Endometrial microvascular endothelial cells (primary cell): Measurements from ENCODE around the gene GPR84. TPM values are rescaled to one million over a fixed set of nuclear protein-coding genes. Genes with fewer than 3 reads are reported as not detected.
"Not testable (repeated sequence)": the region's sequence is repeated elsewhere in the genome, so short reads cannot be mapped to it uniquely, and the experiment has no call there.

Source experiments
- in situ Hi-C: cut with HindIII; loops from 2 replicates; pipeline ENCODE4 v1.10.0; 2017; ENCODE audit warnings: low sequenced_read_pairs, low pct_unique_long_range_greater_than_20kb; ENCODE audit errors: inconsistent ontology term
- total RNA-seq: library from RNA; depleted of rRNA; stranded (reverse); fragments of >200 nt; gene quantifications from one replicate; pipeline ENCODE4 v1.2.3, GENCODE V29; 2015; ENCODE audit errors: inconsistent ontology term

The GPR84 gene
- total RNA-seq, 1 donor from 2014 or later, result not detected

DNA sequence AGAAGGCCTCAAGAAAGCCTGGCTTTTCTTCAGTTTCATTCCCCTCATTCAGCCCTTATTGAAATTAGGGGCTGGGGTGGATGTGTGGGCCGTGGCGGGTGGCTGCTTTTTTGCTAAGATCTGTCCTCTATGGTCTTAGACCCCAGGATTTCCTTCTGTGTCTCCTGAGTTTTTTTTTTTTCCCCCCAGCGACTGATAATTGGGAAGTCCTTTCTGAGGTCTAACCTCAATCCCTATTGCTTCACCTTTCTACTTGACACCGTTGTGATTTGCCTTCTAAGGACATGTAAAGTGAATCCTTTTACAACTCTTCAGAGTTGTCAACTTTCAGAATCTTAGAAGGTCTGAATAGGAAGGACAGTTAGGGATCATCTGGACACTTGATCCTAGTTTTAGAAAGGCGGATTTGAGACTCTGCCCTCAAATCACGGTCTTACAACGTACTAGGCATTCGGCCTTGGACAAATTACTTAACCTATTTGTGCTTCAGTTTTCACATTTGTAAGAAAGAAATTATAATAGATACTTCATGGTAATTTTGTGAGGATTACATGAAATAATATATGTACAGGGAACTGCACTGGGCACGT is 4.4 kb downstream of the GPR84 start:
- in situ Hi-C loops, result loop anchor here (5.0 kb wide), 1 partner anchor 143 kb away; no protein-coding TSS in a partner anchor

DNA sequence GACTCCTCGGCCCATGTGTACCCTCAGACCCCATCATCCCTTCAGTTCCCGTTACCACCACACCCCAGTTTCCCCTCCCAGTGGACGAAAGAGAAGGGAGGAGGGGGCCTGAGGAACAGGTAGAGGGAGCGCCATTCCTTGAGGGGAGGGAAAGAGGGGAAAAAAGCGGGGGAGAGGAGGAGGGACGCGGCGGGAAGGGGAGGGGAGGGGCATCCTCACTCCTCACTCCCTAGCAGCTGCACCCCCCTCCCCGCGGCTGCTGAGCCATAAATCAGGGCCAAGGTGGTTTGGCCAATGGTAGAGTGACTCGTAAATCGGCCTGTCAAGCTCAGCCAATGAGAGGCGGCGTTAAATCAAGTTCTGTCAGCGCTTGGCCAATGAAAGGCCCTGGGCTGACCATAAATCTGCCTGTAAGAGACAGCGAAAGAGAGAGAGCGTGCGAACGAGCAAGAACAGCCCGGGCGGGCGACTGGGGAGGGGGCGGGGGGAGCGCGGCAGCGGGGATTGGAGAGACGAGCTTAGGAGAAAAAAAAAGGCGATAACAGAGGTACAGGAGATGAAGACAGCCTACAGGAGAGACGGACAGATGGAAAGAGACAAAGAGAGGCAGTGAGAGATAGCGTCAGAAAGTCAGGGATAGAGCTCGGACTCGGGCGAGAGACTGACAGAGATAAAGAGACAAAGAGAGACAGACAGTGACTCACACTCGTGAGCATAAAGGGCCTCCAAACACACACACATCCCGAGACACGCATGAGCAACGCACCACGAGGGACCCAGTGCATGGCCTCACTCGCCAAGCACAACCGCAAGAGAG is 5.1 kb downstream of the GPR84 start:
- in situ Hi-C loops, result no loop called here

DNA sequence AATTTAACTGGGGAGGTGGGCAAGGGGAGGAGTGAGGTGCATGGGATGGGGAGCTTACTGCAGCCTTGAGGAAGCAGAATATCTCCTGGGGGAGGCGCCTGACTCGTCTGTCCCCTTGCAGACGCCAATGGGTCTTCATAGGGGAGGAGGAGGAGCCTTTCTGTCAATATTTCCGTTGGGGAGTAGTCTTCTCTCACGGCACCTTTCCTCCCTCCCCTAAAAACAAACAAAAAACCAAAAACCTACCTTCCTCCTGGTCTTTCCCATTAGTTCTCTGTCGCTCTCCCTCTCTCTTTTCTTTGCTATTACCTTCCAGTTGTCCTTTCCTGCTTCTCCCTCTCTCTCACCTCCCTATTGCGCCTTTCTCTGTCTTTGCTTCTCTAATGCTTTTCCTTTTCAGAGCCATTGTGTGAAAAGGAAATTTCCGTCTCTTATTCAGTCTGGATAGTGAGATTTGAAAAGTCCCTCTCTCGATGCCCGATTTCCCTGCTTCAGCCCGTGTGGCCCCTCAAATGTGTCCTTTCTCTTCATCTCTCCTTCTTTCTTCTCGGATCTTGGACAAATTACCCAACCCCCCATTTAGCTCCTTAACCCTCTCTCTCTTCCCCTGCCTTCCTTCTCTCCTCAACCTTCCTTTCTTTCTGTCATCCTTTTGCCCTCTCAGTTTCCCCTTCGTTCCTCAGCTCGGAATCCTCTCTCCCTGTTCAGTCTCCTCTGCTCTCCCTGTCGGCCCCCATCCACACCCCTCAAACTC is 5.9 kb downstream of the GPR84 start:
- in situ Hi-C loops, result no loop called here

DNA sequence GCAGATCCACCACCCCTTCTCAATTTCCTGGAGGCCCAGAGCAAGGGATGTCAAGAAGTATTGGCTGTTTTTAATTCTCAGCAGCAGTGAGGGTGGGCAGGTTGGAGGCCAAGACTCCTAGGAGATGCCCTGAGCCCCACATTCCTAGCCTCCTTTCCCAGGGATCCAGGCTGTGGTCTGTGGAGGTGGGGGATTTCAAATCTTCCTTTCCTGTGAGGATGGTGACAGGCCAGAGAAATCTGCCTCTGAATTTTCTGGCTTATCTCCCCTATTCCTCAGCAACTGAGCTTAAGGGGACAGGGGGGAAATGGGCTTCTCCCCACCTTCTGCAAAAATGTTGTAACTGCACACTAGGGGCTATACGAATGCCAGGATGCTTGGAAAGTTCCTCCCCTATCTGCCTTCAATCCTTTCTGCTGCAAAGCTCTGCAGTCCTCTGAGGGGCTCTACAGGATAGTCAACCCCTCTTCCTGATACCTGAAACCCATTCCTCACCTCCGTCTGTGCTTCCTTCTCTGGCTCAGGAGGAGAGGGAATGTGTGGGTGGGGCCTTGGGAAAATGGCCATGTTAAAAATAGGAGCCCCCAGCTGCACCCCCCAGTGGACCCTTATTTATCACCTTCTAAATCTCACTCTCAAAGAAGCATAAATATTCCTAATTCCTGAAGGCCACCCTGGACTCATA is 6.6 kb downstream of the GPR84 start:
- in situ Hi-C loops, result no loop called here

DNA sequence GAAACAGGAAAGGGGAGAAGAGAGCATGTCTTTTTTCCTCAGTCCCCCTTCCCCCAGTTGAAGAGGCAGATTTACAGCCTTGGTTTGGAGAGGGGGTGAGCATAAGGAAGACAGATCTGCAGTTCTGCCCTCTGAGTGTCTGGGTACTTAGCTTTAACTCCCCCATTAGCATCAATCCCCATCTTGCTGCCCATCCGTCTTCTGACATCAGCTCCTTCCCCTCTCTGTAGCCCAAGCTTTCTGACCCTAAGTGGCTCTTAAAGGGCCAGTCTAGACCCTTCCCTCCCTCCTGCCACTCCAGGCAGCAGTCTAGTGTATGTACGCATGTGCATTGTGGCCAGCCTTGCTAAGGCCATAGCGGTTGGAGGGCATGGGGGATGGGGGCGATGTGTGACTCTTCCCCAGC is 7.3 kb downstream of the GPR84 start:
- in situ Hi-C loops, result no loop called here

DNA sequence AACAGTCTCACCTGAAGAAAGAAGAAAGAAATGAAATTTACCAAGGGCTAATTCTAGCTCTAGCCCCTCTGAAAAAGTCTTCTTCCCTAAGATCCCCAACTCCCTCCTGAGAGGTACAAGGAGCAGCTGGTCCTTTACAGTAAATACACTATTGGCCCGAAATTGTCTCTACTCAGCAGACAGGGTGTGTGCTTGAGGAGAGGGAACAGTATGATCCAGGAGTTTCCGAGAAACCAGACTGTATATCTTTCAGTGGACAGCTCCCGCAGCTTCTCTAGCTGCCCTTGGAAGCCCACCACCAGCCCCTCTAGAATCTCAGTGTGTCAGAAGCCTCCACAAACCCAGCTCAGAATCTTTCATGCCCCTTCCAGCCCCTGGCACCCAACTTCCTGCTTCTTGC is 8.1 kb downstream of the GPR84 start:
- in situ Hi-C loops, result no loop called here

DNA sequence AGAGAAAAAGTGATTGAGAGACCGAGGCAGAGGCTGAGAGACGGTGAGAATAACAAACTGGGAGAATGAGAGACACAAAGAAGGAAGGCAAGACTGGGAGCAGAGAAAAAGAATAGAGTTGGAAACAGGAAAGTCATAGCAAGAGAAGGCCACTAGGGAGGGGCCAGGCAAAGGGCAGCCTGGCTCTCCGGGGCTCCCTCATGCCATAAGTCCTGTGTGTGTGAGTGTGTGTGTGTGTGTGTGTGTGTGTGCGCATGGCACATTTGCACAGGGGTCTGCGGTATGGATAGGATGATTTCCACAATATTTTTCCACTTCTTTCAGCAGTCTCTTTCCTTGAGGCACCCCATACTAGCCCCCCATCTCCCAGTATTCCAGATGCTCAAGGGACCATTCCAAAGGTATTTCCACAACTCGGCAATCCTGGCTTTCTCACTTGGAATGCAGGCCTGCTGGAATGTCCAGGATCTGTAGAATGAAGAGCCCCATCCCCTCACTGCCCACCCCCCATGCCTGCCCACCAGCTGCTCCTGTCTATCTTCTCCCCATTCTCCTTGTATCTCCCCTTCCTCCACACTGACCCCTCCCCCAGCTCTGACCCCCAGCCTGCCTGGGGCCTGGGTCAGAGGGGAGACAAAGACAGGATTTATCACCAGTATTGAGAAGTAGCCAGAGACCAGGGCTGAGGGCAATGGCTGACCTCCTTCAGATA is 9.0 kb downstream of the GPR84 start:
- in situ Hi-C loops, result no loop called here

DNA sequence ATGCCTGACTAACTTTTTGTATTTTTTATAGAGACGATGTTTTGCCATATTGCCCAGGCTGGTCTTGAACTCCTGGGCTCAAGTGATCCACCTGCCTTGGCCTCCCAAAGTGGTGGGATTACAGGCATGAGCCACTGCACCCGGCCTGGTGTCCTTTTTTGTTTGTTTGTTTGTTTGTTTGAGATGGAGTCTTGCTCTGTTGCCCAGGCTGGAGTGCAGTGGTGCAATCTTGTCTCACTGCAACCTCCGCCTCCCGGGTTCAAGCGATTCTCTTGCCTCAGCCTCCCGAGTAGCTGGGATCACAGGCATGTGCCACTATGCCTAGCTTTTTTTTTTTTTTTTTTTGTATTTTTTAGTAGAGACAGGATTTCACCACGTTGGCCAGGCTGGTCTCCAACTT is 10.0 kb downstream of the GPR84 start:
- in situ Hi-C loops, result not testable (repeated sequence)

DNA sequence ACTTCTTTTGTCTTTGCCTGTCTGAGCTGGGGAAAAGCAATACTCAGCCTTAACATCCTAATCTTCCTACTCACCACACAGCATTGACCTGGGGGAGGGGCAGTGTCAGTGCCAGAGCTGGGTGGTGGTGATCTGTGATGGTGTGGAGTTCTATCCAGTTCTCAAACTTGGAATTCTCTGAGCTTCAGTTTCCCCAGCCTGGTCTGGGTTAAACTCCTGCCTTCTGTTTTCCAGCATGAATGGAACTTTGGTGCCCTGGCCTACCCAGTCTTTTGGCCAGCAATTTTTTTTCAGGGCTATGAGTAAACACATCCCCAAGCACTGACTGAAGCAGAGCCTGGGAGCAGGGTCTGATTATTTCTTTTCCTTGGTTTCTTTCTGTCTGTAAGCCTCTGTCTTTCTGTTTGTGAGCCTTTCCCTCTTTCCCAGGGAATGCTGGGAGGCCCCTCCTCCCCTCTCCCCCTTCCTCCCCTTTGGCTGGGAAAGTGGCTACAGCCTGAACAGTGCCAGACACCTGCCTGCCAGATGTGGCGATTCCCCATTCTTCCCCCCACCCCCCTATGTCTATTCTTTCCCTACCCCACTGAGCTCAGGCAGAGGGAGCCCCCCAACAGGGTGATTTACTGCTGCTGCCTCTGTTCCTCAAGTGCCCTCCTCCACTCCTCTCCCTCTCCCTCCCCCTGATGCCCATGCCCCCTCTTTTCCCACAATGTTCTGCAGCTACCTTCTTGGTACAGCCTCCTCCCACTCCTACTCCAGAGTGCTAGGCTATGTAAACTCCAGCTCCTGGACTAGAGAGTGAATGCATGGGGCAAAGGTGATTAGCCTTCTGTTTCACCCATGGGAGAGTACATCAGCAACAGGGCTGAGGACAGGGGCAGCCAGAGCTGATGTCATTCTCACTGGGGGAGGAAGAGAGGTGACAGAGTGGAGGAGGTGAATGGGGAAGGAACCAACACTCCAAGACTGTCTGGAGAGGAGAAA is 11.1 kb downstream of the GPR84 start:
- in situ Hi-C loops, result no loop called here

DNA sequence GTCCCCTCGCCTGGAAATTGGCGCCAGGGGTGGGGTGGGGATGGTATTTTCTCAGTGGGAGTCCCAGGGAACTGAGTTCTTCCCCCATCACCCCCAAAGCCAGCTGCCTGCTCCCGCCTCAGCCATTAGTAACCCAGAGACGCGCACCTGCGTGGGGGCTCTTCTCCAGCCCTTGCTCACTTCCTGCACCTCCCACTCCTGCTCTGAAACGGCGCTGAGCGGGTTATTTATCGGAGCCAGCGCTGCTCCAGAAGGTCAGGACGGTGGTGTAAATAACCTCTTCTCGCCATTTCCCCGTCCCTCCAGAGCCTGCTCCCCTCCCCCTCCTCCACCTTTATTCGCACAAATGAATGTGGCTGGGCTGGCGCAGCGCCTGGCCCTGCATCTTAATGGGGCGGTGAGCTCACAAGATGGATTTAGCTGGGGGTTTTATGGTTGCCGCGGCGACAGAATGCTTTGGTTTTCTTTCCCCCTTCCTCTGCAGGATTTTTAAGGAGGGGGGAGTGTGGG is 12.2 kb downstream of the GPR84 start:
- in situ Hi-C loops, result no loop called here

DNA sequence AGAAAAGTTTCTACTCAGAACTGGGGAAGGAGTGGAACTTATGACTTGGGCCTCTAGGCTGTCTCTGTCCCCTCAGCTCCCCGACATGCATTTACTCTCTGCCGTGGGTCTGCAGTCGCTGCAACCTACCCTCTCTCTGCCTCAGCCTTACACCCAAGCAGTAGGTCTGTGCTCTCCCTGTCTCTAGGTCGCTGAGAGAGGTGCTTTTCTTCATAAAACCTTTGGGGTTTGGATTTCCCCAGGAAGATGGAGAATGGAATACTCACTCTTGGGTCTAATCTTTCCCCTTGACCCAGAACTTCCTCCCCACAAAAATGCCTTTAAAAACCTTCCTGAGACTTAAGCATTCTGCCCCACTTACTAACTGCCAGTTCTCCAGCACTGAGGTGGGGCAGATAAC is 12.9 kb downstream of the GPR84 start:
- in situ Hi-C loops, result no loop called here

DNA sequence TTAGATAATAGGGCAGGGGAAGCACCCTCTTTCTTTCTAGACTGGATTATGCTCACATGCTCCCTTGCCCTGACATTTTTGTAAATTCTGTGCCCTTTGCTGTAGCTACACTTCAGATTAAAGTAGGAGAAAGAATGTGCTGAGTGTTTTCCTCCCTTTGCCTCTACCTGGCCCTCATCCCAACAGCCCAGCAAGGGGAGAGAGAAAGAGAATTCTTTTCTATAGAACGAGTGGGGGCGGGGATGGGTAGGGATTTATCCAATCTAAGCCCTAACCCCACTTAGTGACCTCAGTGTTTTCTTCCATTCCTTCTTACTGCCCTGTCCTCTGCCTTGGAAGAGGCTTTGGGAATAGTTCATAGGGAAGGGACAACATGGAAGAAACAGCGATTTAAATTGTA is 13.5 kb downstream of the GPR84 start:
- in situ Hi-C loops, result no loop called here

DNA sequence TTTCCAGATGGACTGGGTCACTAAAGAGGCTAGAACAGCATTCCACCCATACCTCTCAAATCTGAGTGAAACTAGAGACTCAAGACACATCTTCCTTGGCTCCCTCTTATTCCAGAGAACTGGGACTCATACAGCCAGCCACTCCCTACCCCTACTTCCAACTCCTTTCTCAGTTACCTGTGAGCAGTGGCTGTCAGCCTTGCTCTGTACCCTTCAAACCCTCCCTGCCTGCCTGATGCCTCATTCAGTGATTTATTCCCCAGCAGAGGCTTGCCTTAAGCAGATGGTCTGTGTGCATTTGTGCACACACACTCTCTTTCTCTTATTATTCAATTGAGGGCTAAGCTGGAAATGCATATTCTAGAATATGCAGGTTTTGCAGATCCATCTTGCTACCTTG is 14.6 kb downstream of the GPR84 start:
- in situ Hi-C loops, result no loop called here

DNA sequence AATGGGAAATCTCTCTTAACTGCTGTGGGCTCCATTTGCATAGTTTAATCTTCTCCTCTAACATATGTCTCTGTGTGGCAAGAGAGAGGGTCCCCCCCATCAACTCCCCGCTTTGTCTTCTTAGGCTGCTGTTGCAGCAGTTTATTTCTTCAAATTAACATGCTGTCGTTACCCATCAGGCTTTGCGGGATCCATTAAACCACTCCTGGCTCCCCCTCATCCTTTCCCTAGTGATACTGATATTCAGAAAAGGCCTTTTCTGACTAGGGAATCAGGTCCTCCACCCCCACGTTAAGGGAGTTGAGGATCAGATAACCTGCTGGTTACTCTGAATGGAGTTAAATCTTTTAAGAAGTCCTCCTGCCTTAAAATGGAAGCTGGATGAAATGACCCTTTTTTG is 15.2 kb downstream of the GPR84 start:
- in situ Hi-C loops, result no loop called here

DNA sequence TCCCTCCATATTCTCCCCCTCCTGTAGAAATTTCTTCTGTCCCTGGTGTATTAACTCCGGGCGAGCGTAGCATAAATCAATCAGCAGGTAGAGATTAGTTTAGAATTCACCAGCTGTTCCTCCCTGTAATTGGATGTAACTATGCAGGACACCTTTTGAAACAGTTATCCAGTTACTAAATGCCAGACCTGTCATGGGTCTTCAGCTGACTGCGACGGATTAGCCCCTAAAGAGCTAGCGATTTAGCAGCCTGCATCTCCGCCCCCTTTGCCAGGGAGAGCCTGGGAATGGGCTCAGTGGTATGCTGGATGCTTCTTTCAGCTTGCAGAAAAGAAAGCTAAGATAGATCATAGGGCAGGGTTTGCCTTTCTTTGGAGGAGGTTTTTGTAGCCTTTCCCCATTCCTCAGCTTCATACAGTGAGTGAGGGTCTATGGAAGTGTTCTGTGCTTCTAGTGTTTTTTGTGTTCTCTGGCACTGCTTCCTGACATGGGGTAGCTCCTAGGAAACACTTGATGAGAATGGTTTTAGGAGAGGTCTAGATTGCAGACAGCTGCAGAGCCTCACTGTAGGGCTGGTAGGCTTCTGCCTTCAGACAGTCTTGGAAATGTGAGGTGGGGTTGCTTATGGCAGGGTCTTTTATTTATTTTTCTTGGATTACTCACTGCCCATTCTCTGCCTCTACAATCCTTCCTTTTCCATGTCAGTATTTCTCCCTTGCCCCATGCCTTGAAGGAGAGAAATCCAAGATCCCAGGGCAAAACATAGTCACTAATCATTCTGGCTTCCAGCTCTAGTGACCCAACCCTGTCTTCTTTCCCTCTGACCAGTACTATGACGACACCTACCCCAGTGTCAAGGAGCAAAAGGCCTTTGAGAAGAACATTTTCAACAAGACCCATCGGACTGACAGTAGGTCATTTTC is 22.6 kb downstream of the GPR84 start:
- in situ Hi-C loops, result no loop called here

DNA sequence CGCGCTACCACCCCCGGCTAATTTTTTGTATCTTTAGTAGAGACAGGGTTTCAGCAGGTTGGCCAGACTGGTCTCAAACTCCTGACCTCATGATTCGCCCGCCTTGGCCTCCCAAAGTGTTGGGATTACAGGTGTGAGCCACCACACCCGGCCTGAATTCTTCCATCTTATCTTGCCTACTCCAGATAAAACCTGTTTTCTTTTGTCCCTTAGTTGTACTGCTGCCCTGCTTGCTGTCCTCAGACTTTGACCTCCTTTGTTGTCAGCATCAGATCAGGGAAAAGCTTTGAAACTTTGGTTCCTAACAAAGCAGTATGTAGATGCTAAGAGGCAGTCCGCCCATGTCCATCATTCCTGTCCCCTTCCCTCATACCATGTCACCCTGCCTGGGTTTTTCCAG is 23.4 kb downstream of the GPR84 start:
- in situ Hi-C loops, result no loop called here
